Erythroblast (primary cell): ENCODE results near the gene DPH6.

Source experiments
- DNase-seq, 2 experiments: peaks; one replicate each; lab custom pipeline; 2025; lab: John Stamatoyannopoulos, UW
- GATA1 ChIP-seq: IDR thresholded peaks from 2 replicates; pipeline ENCODE4 v1.6.1; 2011; ENCODE audit warnings: low read depth, mild to moderate bottlenecking, control low read depth, low read length, moderate library complexity
- POLR2A ChIP-seq: IDR thresholded peaks from 2 replicates; pipeline ENCODE4 v1.6.1; 2011; ENCODE audit warnings: mild to moderate bottlenecking, low read length

Gene DPH6

GRCh38 chr15:35487417-35487816, 58.5 kb downstream of the DPH6 start:
- peak in 1 of 2 experiments; percentile 15 for DNase-seq
- TF ChIP-seq GATA1 (no peak), POLR2A (no peak)

GRCh38 chr15:35486296-35486695, 59.7 kb downstream of the DPH6 start:
- TF ChIP-seq POLR2A (no peak), GATA1 (no peak)
- DNase-seq: peak in 1 of 2 experiments; percentile 17

GRCh38 chr15:35485411-35485810, 60.6 kb downstream of the DPH6 start:
- TF ChIP-seq GATA1: no peak
- no peak for TF ChIP-seq POLR2A
- DNase-seq: no peak

GRCh38 chr15:35484231-35484945, 61.6 kb downstream of the DPH6 start:
- no peak for DNase-seq
- TF ChIP-seq GATA1 (no peak), POLR2A (no peak)

- TF ChIP-seq GATA1 (no peak), POLR2A (no peak)
- peak; percentile 15 to 46 for DNase-seq
Observed at GRCh38 chr15:35481992-35482391, 64.0 kb downstream of the DPH6 start.

GRCh38 chr15:35481064-35481463, 64.9 kb downstream of the DPH6 start:
- no peak for DNase-seq
- TF ChIP-seq GATA1 (no peak), POLR2A (no peak)

GRCh38 chr15:35479423-35479822, 66.5 kb downstream of the DPH6 start:
- TF ChIP-seq POLR2A: no peak
- no peak for TF ChIP-seq GATA1

GRCh38 chr15:35477312-35478262, 68.4 kb downstream of the DPH6 start:
- peak; percentile 30 to 77 for DNase-seq
- TF ChIP-seq POLR2A (no peak), GATA1 (no peak)

More at GRCh38 chr15:35479423-35479822, 66.5 kb downstream of the DPH6 start:
- DNase-seq: no peak

GRCh38 chr15:35471024-35471423, 74.9 kb downstream of the DPH6 start:
- TF ChIP-seq POLR2A (no peak), GATA1 (no peak)

GRCh38 chr15:35470441-35470840, 75.5 kb downstream of the DPH6 start:
- DNase-seq: no peak
- TF ChIP-seq GATA1 (no peak), POLR2A (no peak)

More at GRCh38 chr15:35471024-35471423, 74.9 kb downstream of the DPH6 start:
- DNase-seq: no peak

GRCh38 chr15:35466476-35466875, 79.5 kb downstream of the DPH6 start:
- TF ChIP-seq POLR2A (no peak), GATA1 (no peak)
- no peak for DNase-seq

GRCh38 chr15:35465783-35466182, 80.2 kb downstream of the DPH6 start:
- peak in 1 of 2 experiments; percentile 13 for DNase-seq
- TF ChIP-seq POLR2A (no peak), GATA1 (no peak)

GRCh38 chr15:35460616-35461015, 85.3 kb downstream of the DPH6 start:
- TF ChIP-seq GATA1: no peak
- no peak for TF ChIP-seq POLR2A
- DNase-seq: no peak

- DNase-seq: no peak
- TF ChIP-seq POLR2A (no peak), GATA1 (no peak)
Observed at GRCh38 chr15:35458176-35458856, 87.6 kb downstream of the DPH6 start.
